SH-SY5Y (cell line): ENCODE data around the gene CYP2W1.

ENCODE experiments used
- GATA2 ChIP-seq: IDR thresholded peaks from 2 replicates; pipeline ENCODE4 v1.6.1; 2011; ENCODE audit warnings: mild to moderate bottlenecking, low read depth, low read length
- GATA3 ChIP-seq: IDR thresholded peaks from 2 replicates; pipeline ENCODE4 v1.6.1; 2011; ENCODE audit warnings: low read depth, mild to moderate bottlenecking, low read length, moderate library complexity

GRCh38 chr7:979886-980571 lies 3.0 kb upstream of the CYP2W1 start:
- no peak for TF ChIP-seq GATA2
- TF ChIP-seq GATA3: no peak
